ENCODE measurements around the gene SNAPC2. TPM values are rescaled to one million over a fixed set of nuclear protein-coding genes. Genes with fewer than 3 reads are reported as not detected.

SNAPC2 gene
- total RNA-seq, 1 donor from 2014 or later = 30.5 TPM

DNA sequence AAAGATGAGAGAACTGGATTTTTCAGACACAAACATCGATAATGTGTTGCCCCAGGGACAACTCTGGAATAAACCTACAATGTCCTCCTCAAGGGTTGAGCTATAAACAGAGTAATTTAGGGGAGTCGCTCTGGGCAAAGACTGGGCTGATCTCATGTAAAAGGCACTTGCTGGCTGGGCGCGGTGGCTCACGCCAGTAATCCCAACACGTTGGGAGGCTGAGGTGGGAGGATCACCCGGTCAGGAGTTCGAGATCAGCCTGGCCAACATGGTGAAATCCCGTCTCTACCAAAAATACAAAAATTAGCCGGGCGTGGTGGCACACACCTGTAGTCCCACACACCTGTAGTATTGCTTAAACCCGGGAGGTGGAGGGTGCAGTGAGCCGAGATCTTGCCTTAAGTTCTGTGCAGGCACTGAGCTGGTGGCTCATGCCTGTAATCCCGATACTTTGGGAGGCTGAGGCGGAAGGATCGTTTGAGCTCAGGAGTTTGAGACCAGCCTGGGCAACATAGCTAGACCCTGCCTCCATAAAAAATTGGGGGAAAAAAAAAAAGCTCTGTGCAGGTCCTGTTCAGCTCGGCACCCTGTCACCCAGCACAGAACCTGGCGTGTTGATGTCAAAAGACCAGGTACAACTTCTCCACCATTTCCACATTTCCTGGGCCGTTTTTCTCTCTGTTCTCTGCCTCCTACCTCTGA lies 21.9 kb downstream of the SNAPC2 start:
- no peaks in the 10 kb centered on the region for H3K27me3 ChIP-seq
- no peaks in the 10 kb centered on the region for H3K9me3 ChIP-seq
- TF ChIP-seq, protein P1, sequence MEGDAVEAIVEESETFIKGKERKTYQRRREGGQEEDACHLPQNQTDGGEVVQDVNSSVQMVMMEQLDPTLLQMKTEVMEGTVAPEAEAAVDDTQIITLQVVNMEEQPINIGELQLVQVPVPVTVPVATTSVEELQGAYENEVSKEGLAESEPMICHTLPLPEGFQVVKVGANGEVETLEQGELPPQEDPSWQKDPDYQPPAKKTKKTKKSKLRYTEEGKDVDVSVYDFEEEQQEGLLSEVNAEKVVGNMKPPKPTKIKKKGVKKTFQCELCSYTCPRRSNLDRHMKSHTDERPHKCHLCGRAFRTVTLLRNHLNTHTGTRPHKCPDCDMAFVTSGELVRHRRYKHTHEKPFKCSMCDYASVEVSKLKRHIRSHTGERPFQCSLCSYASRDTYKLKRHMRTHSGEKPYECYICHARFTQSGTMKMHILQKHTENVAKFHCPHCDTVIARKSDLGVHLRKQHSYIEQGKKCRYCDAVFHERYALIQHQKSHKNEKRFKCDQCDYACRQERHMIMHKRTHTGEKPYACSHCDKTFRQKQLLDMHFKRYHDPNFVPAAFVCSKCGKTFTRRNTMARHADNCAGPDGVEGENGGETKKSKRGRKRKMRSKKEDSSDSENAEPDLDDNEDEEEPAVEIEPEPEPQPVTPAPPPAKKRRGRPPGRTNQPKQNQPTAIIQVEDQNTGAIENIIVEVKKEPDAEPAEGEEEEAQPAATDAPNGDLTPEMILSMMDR (IDR thresholded peaks at IDR 0.05) = no peak
- intact Hi-C loops (cut with DNase I) = no loop called here
- H3K36me3 ChIP-seq = peaks cover 27 to 29% of the 10 kb centered on the region in 2 donors
- peak overlapping the region; percentile 58 to 81 for H3K4me3 ChIP-seq
- no peak overlapping the region for H3K27ac ChIP-seq
- no peak for DNase-seq (ENCODE audit: low spot score in 2 of 2)
- peaks cover 0 to 13% of the 10 kb centered on the region in 2 donors for H3K4me1 ChIP-seq

DNA sequence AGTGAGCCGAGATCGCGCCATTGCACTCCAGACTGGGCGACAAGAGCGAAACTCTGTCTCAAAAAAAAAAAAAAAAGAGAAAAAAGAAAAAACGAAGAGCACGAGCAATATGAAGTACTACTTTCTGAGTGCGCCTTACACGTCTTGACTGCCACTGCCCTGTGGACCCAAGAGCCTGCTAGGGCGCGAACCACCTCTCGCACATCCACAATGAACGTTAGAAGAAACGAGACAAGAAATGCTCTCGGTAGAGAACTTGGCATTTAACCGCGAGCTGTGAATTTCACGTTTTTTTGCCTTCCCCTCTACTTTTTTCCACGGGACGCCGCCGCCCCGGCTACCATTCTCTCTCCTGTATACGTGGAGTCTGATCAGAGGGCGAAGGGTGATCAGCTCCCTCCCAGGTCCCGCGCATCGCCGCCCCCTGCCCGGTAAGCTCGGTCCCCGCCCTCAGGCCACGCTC lies 22.9 kb downstream of the SNAPC2 start:
- Histone ChIP-seq H3K4me3 (peak overlapping the region; percentile 58 to 81), H3K4me1 (peaks cover 0 to 13% of the 10 kb centered on the region in 2 donors), H3K27me3 (no peaks in the 10 kb centered on the region), H3K36me3 (peaks cover 17 to 19% of the 10 kb centered on the region in 2 donors), H3K27ac (peak overlapping the region; percentile 91 to 93), H3K9me3 (no peaks in the 10 kb centered on the region)
- intact Hi-C loops (cut with DNase I) = loop anchor here (1.0 kb wide), 3 partner anchors 14 to 40 kb away; partner anchors contain the start of genes MAP2K7 and SNAPC2
- TF ChIP-seq, protein P1 (IDR thresholded peaks at IDR 0.05) = no peak
- no peak for DNase-seq (ENCODE audit: low spot score in 2 of 2)

DNA sequence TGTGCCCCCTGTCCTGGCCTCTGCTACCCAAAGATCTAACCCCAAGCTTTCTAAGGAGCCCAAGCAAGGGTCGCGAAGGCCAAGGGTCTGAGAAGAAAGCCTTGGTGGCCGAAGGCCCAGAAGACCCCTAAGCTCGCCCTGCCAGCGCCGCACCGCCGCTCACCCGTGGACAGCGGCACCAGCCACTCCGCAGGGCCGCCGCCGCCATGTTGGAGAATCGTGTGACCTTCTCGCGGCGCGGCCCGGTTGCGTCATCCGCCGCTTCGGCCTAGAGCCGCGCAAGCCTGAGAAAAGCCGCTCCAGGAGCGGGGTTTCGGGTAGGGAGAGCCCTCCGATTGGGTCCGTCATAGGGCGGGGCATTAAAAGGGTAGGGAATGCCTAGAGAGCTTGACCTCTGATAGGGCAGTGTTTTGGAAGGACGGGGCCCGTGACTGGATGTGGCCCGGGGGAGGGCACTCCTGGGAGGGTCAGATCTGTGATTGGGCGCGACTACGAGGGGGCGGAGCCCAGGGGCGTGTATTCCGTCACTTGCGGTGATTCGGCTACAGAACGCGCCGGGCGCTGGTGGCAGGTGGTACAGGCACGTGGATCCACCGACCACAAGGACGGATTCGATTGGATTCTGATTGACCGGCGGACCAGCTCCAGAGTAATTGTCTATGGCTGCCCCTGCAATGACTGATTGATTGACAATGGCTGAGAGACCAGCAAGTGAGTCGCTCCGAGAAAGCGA lies 23.5 kb downstream of the SNAPC2 start, which contains the start of gene TIMM44:
Gene TIMM44 (minus strand): TSS at position 223 of the 733 bp plus-strand sequence. CDS start 15 bp downstream, at position 208.
- peaks cover 0 to 13% of the 10 kb centered on the region in 2 donors for H3K4me1 ChIP-seq
- peaks cover 11 to 15% of the 10 kb centered on the region in 2 donors for H3K36me3 ChIP-seq
- TF ChIP-seq, protein P1 (IDR thresholded peaks at IDR 0.05) = no peak
- H3K27ac ChIP-seq = peak within 1 kb of the TSS; percentile 91 to 93
- peak within 1 kb of the TSS; percentile 58 to 81 for H3K4me3 ChIP-seq
- intact Hi-C loops (cut with DNase I) = loop anchor here (1.0 to 2.0 kb wide), 5 partner anchors 14 to 309 kb away; partner anchors contain the start of genes MAP2K7 and SNAPC2
- H3K27me3 ChIP-seq = no peaks in the 10 kb centered on the region
- H3K9me3 ChIP-seq = no peaks in the 10 kb centered on the region
- peak; percentile 98 to 100 for DNase-seq (ENCODE audit: low spot score in 2 of 2)

GRCh38 chr19:7944177-7944761 lies 24.1 kb downstream of the SNAPC2 start:
- DNase-seq (ENCODE audit: low spot score in 2 of 2) = peak; percentile 57 to 93
- TF ChIP-seq, protein P1 (IDR thresholded peaks at IDR 0.05) = peak; percentile 71 to 85 (median 79)
- H3K4me3 ChIP-seq = peak overlapping the region; percentile 56 to 72
- no peaks in the 10 kb centered on the region for H3K27me3 ChIP-seq
- H3K9me3 ChIP-seq = no peaks in the 10 kb centered on the region
- intact Hi-C loops (cut with DNase I) = loop anchor here (1.0 to 2.0 kb wide), 2 partner anchors 58 to 309 kb away; no protein-coding TSS in a partner anchor
- peaks cover 10 to 13% of the 10 kb centered on the region in 2 donors for H3K36me3 ChIP-seq
- H3K4me1 ChIP-seq = peaks cover 0 to 13% of the 10 kb centered on the region in 2 donors
- peak overlapping the region; percentile 68 to 78 for H3K27ac ChIP-seq

DNA sequence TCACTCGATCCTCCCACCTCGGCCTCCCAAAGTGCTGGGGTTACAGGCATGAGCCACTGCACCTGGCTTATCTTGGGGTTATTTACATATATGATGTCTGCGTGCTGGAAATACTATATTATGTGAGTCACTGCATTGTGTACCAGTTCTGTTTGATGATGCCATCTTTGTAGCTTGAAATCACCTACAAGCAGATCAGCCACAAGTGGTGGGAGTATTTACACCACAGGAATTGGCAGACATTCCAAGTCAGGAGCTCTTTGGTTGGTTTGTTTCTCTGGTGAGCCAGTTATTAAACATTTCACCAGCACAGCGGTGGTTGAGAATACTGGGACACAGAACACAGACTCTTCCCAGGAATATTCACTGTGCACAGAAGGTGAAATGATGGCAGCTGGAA lies 27.8 kb downstream of the SNAPC2 start:
- Histone ChIP-seq H3K4me3 (no peak overlapping the region), H3K27me3 (no peaks in the 10 kb centered on the region), H3K36me3 (no peaks in the 10 kb centered on the region), H3K9me3 (no peaks in the 10 kb centered on the region), H3K27ac (no peak overlapping the region), H3K4me1 (peaks cover 0 to under 1% of the 10 kb centered on the region in 2 donors)
- intact Hi-C loops (cut with DNase I) = no loop called here
- no peak for DNase-seq (ENCODE audit: low spot score in 2 of 2)
- TF ChIP-seq, protein P1 (IDR thresholded peaks at IDR 0.05) = no peak
